Muscle of leg (tissue), 11 donors: Measurements from ENCODE around the gene C14orf180. TPM values are rescaled to one million over a fixed set of nuclear protein-coding genes. Genes with fewer than 3 reads are reported as not detected.

Source experiments
- DNase-seq: peaks from one replicate; pipeline ENCODE4 v3.0.0; 2013
- H3K27ac ChIP-seq: one replicate; pipeline ENCODE4 v1.5.1; 2013; ENCODE audit warnings: mild to moderate bottlenecking, low read length, control low read depth
- H3K27me3 ChIP-seq: one replicate; pipeline ENCODE4 v1.6.1; 2013; ENCODE audit warnings: low read length; ENCODE audit not compliant: control insufficient read depth, insufficient read depth
- H3K36me3 ChIP-seq: one replicate; pipeline ENCODE4 v1.6.1; 2013; ENCODE audit warnings: low read length; ENCODE audit not compliant: control insufficient read depth, insufficient read depth
- H3K4me1 ChIP-seq: one replicate; pipeline ENCODE4 v1.6.1; 2013; ENCODE audit warnings: low read length; ENCODE audit not compliant: control insufficient read depth, insufficient read depth
- H3K4me3 ChIP-seq: one replicate; pipeline ENCODE4 v1.5.1; 2013; ENCODE audit warnings: low read length, control low read depth
- H3K9me3 ChIP-seq: replicated peaks from 2 replicates; pipeline ENCODE4 v1.6.1; 2013; ENCODE audit warnings: low read depth, low read length; ENCODE audit not compliant: control insufficient read depth
- WGBS: methylation state at CpG from one replicate; pipeline ENCODE4 v1.1.5; 2013; ENCODE audit warnings: missing lambda C conversion rate; ENCODE audit not compliant: insufficient coverage; 5-methylcytosine and 5-hydroxymethylcytosine counted together
- polyA plus RNA-seq, 8 donors: library from polyadenylated mRNA; unstranded; fragments of 120-200 nt; gene quantifications; one replicate each; pipeline versions ENCODE4 v1.2.1 to v1.2.3, GENCODE V29; 2013; ENCODE audit warnings: inconsistent platforms in 1 of 8, low replicate concordance in 1 of 8; ENCODE audit not compliant: insufficient read length in 8 of 8, insufficient read depth in 1 of 8
- total RNA-seq: library from RNA; stranded (reverse); fragments of 120-200 nt; gene quantifications from one replicate; pipeline ENCODE4 v1.2.4, GENCODE V29; 2013

The C14orf180 gene
- total and polyA plus RNA-seq, 9 donors = 3.9 to 18.8 (median 11.6) TPM

- Histone ChIP-seq H3K36me3 (no peaks in the 10 kb centered on the region), H3K27me3 (peaks cover 27% of the 10 kb centered on the region), H3K9me3 (no peaks in the 10 kb centered on the region), H3K4me3 (no peak overlapping the region), H3K4me1 (peaks cover 30% of the 10 kb centered on the region), H3K27ac (no peak overlapping the region)
- no peak for DNase-seq
- WGBS = 92% methylated on average over 7 of the region's 7 CpGs
Measured at GRCh38 chr14:104599446-104599845, 19.9 kb downstream of the C14orf180 start.

GRCh38 chr14:104600141-104600643 lies 20.6 kb downstream of the C14orf180 start:
- peak; percentile 66 for DNase-seq
- Histone ChIP-seq H3K9me3 (no peaks in the 10 kb centered on the region), H3K4me3 (no peak overlapping the region), H3K4me1 (peaks cover 33% of the 10 kb centered on the region), H3K36me3 (no peaks in the 10 kb centered on the region), H3K27ac (no peak overlapping the region), H3K27me3 (peaks cover 33% of the 10 kb centered on the region)
- WGBS = 24% methylated on average over 14 of the region's 14 CpGs

GRCh38 chr14:104600805-104601204 lies 21.2 kb downstream of the C14orf180 start:
- Histone ChIP-seq H3K4me3 (no peak overlapping the region), H3K36me3 (no peaks in the 10 kb centered on the region), H3K27me3 (peaks cover 35% of the 10 kb centered on the region), H3K9me3 (no peaks in the 10 kb centered on the region), H3K4me1 (peaks cover 33% of the 10 kb centered on the region), H3K27ac (no peak overlapping the region)
- DNase-seq = no peak
- 86% methylated on average over 6 of the region's 8 CpGs for WGBS

GRCh38 chr14:104601786-104602185 lies 22.2 kb downstream of the C14orf180 start:
- DNase-seq = no peak
- H3K27ac ChIP-seq = no peak overlapping the region
- H3K9me3 ChIP-seq = no peaks in the 10 kb centered on the region
- 23% methylated on average over 7 of the region's 9 CpGs for WGBS
- no peak overlapping the region for H3K4me3 ChIP-seq
- H3K4me1 ChIP-seq = peaks cover 33% of the 10 kb centered on the region
- no peaks in the 10 kb centered on the region for H3K36me3 ChIP-seq
- H3K27me3 ChIP-seq = peaks cover 40% of the 10 kb centered on the region

- WGBS = 84% methylated on average over 10 of the region's 11 CpGs
- H3K9me3 ChIP-seq = no peaks in the 10 kb centered on the region
- no peak overlapping the region for H3K27ac ChIP-seq
- no peak for DNase-seq
- no peak overlapping the region for H3K4me3 ChIP-seq
- H3K27me3 ChIP-seq = peaks cover 41% of the 10 kb centered on the region
- H3K36me3 ChIP-seq = no peaks in the 10 kb centered on the region
- peaks cover 33% of the 10 kb centered on the region for H3K4me1 ChIP-seq
Measured at GRCh38 chr14:104602315-104602932, 22.9 kb downstream of the C14orf180 start.

- no peaks in the 10 kb centered on the region for H3K36me3 ChIP-seq
- peaks cover 29% of the 10 kb centered on the region for H3K4me1 ChIP-seq
- no peak for DNase-seq
- peaks cover 39% of the 10 kb centered on the region for H3K27me3 ChIP-seq
- WGBS = 74% methylated on average over 2 of the region's 7 CpGs
- no peak overlapping the region for H3K4me3 ChIP-seq
- no peaks in the 10 kb centered on the region for H3K9me3 ChIP-seq
- no peak overlapping the region for H3K27ac ChIP-seq
Measured at GRCh38 chr14:104602933-104603325, 23.4 kb downstream of the C14orf180 start.

- Histone ChIP-seq H3K4me1 (peaks cover 20% of the 10 kb centered on the region), H3K27ac (no peak overlapping the region), H3K4me3 (no peak overlapping the region), H3K36me3 (no peaks in the 10 kb centered on the region), H3K9me3 (no peaks in the 10 kb centered on the region), H3K27me3 (peaks cover 41% of the 10 kb centered on the region)
- WGBS = 26% methylated on average over 22 of the region's 32 CpGs
- DNase-seq = no peak
Measured at GRCh38 chr14:104603711-104604401, 24.3 kb downstream of the C14orf180 start.

- no peaks in the 10 kb centered on the region for H3K36me3 ChIP-seq
- DNase-seq = peak; percentile 69
- 3% methylated on average over 89 of the region's 91 CpGs for WGBS
- no peak within 1 kb of the TSS for H3K27ac ChIP-seq
- no peak within 1 kb of the TSS for H3K4me3 ChIP-seq
- no peaks in the 10 kb centered on the region for H3K9me3 ChIP-seq
- H3K27me3 ChIP-seq = peaks cover 48% of the 10 kb centered on the region
- H3K4me1 ChIP-seq = peaks cover 16% of the 10 kb centered on the region
Measured at GRCh38 chr14:104604458-104605449, 25.2 kb downstream of the C14orf180 start, which contains the start of gene TMEM179. TSS of gene TMEM179 (minus strand) at chr14:104604772. CDS start at chr14:104604741, 31 bp downstream.

- WGBS = 84% methylated on average over 5 of the region's 7 CpGs
- Histone ChIP-seq H3K4me3 (no peak overlapping the region), H3K4me1 (peaks cover 2% of the 10 kb centered on the region), H3K27ac (no peak overlapping the region), H3K27me3 (peaks cover 28% of the 10 kb centered on the region), H3K9me3 (no peaks in the 10 kb centered on the region), H3K36me3 (no peaks in the 10 kb centered on the region)
- no peak for DNase-seq
Measured at GRCh38 chr14:104609666-104610065, 30.1 kb downstream of the C14orf180 start.
